ENCODE data around the gene STAP1. TPM values are rescaled to one million over a fixed set of nuclear protein-coding genes. Genes with fewer than 3 reads are reported as not detected.
A peak's percentile ranks its signal among the peaks of the same experiment; 100 is the strongest.

Gene STAP1
- total and polyA plus RNA-seq, 2 experiments from 2014 or later: not detected

DNA sequence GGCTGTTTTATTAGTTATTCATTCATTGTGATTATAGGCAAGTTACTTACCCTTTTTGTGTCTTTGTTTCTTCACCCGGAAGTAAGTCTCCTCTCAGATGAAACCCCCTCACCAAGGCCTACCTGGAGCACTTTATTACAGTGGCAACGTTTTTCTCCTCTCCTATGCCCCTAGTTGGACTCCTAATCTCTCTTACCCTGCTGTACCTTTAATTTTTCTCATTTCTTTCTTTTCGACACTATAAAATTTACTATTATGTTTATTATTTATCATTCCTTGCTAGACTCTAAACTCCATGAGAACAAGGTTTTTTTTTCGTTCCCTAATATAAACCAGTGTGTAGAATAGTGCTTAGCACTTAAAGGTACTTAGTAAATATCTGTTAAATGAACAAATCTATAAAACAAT, 17.5 kb downstream of the STAP1 start:
- Mint-ChIP-seq H3K27ac (peak overlapping the region; percentile 75), H3K27me3 (ENCODE audit: insufficient read depth, low read depth, poor library complexity) (no peaks in the 10 kb centered on the region), H3K4me3 (no peak overlapping the region), H3K4me1 (peaks cover 11% of the 10 kb centered on the region; the same call in 2 of the 3 replicates), H3K9me3 (no peaks in the 10 kb centered on the region), H3K36me3 (ENCODE audit: low read depth) (no peaks in the 10 kb centered on the region)
- Histone ChIP-seq H3K9me2 (ENCODE audit: insufficient read depth) (no peaks in the 10 kb centered on the region), H3K79me2 (replicated peaks; ENCODE audit: insufficient read depth) (no peaks in the 10 kb centered on the region), H4K20me1 (replicated peaks; ENCODE audit: insufficient read depth) (no peaks in the 10 kb centered on the region), H3K36me3 (ENCODE audit: insufficient read depth) (no peaks in the 10 kb centered on the region), H3K4me2 (no peak overlapping the region), H2AFZ (peak overlapping the region; percentile 38), H3K27ac (ENCODE audit: low read depth) (no peak overlapping the region), H3K27me3 (ENCODE audit: insufficient read depth) (no peaks in the 10 kb centered on the region), H3F3A (replicated peaks; ENCODE audit: low read depth) (no peaks in the 10 kb centered on the region), H3K4me3 (no peak overlapping the region), H3K4me1 (ENCODE audit: insufficient read depth) (peaks cover 7% of the 10 kb centered on the region; the same call in 1 of the 2 replicates)
- no peak for DNase-seq (ENCODE audit: low spot score)
- no peak for ATAC-seq
- no peak for TF ChIP-seq NANOG (IDR thresholded peaks at IDR 0.05; ENCODE audit: borderline replicate concordance)
- TF ChIP-seq, protein P1, sequence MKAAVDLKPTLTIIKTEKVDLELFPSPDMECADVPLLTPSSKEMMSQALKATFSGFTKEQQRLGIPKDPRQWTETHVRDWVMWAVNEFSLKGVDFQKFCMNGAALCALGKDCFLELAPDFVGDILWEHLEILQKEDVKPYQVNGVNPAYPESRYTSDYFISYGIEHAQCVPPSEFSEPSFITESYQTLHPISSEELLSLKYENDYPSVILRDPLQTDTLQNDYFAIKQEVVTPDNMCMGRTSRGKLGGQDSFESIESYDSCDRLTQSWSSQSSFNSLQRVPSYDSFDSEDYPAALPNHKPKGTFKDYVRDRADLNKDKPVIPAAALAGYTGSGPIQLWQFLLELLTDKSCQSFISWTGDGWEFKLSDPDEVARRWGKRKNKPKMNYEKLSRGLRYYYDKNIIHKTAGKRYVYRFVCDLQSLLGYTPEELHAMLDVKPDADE (IDR thresholded peaks at IDR 0.05): no peak
- TF ChIP-seq EZH2phosphoT487 (IDR thresholded peaks at IDR 0.05; ENCODE audit: unreplicated experiment): no peak
- no peak for TF ChIP-seq ZNF114 (CRISPR knock-in tag; IDR thresholded peaks at IDR 0.05)
- no peak for TF ChIP-seq STAT1 (IDR thresholded peaks at IDR 0.05; ENCODE audit: unreplicated experiment)
- TF ChIP-seq POLR2AphosphoS5 (IDR thresholded peaks at IDR 0.05; ENCODE audit: low read depth): no peak
- no peak for TF ChIP-seq EZH2 (IDR thresholded peaks at IDR 0.05; ENCODE audit: low read depth, unreplicated experiment)
- no peak for TF ChIP-seq CREB1 (CRISPR knock-in tag; IDR thresholded peaks at IDR 0.05; ENCODE audit: low read depth)
- TF ChIP-seq, protein P2, sequence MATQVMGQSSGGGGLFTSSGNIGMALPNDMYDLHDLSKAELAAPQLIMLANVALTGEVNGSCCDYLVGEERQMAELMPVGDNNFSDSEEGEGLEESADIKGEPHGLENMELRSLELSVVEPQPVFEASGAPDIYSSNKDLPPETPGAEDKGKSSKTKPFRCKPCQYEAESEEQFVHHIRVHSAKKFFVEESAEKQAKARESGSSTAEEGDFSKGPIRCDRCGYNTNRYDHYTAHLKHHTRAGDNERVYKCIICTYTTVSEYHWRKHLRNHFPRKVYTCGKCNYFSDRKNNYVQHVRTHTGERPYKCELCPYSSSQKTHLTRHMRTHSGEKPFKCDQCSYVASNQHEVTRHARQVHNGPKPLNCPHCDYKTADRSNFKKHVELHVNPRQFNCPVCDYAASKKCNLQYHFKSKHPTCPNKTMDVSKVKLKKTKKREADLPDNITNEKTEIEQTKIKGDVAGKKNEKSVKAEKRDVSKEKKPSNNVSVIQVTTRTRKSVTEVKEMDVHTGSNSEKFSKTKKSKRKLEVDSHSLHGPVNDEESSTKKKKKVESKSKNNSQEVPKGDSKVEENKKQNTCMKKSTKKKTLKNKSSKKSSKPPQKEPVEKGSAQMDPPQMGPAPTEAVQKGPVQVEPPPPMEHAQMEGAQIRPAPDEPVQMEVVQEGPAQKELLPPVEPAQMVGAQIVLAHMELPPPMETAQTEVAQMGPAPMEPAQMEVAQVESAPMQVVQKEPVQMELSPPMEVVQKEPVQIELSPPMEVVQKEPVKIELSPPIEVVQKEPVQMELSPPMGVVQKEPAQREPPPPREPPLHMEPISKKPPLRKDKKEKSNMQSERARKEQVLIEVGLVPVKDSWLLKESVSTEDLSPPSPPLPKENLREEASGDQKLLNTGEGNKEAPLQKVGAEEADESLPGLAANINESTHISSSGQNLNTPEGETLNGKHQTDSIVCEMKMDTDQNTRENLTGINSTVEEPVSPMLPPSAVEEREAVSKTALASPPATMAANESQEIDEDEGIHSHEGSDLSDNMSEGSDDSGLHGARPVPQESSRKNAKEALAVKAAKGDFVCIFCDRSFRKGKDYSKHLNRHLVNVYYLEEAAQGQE (IDR thresholded peaks at IDR 0.05; ENCODE audit: unreplicated experiment): no peak
- no peak for TF ChIP-seq ZNF331 (CRISPR knock-in tag; IDR thresholded peaks at IDR 0.05; ENCODE audit: low read depth)
- TF ChIP-seq, protein P3, sequence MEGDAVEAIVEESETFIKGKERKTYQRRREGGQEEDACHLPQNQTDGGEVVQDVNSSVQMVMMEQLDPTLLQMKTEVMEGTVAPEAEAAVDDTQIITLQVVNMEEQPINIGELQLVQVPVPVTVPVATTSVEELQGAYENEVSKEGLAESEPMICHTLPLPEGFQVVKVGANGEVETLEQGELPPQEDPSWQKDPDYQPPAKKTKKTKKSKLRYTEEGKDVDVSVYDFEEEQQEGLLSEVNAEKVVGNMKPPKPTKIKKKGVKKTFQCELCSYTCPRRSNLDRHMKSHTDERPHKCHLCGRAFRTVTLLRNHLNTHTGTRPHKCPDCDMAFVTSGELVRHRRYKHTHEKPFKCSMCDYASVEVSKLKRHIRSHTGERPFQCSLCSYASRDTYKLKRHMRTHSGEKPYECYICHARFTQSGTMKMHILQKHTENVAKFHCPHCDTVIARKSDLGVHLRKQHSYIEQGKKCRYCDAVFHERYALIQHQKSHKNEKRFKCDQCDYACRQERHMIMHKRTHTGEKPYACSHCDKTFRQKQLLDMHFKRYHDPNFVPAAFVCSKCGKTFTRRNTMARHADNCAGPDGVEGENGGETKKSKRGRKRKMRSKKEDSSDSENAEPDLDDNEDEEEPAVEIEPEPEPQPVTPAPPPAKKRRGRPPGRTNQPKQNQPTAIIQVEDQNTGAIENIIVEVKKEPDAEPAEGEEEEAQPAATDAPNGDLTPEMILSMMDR (conservative IDR thresholded peaks at IDR 0.05; ENCODE audit: low read depth in 2 of 2): no peak
- no peak for TF ChIP-seq JUNB (IDR thresholded peaks at IDR 0.05; ENCODE audit: unreplicated experiment)
- TF ChIP-seq, protein P4, sequence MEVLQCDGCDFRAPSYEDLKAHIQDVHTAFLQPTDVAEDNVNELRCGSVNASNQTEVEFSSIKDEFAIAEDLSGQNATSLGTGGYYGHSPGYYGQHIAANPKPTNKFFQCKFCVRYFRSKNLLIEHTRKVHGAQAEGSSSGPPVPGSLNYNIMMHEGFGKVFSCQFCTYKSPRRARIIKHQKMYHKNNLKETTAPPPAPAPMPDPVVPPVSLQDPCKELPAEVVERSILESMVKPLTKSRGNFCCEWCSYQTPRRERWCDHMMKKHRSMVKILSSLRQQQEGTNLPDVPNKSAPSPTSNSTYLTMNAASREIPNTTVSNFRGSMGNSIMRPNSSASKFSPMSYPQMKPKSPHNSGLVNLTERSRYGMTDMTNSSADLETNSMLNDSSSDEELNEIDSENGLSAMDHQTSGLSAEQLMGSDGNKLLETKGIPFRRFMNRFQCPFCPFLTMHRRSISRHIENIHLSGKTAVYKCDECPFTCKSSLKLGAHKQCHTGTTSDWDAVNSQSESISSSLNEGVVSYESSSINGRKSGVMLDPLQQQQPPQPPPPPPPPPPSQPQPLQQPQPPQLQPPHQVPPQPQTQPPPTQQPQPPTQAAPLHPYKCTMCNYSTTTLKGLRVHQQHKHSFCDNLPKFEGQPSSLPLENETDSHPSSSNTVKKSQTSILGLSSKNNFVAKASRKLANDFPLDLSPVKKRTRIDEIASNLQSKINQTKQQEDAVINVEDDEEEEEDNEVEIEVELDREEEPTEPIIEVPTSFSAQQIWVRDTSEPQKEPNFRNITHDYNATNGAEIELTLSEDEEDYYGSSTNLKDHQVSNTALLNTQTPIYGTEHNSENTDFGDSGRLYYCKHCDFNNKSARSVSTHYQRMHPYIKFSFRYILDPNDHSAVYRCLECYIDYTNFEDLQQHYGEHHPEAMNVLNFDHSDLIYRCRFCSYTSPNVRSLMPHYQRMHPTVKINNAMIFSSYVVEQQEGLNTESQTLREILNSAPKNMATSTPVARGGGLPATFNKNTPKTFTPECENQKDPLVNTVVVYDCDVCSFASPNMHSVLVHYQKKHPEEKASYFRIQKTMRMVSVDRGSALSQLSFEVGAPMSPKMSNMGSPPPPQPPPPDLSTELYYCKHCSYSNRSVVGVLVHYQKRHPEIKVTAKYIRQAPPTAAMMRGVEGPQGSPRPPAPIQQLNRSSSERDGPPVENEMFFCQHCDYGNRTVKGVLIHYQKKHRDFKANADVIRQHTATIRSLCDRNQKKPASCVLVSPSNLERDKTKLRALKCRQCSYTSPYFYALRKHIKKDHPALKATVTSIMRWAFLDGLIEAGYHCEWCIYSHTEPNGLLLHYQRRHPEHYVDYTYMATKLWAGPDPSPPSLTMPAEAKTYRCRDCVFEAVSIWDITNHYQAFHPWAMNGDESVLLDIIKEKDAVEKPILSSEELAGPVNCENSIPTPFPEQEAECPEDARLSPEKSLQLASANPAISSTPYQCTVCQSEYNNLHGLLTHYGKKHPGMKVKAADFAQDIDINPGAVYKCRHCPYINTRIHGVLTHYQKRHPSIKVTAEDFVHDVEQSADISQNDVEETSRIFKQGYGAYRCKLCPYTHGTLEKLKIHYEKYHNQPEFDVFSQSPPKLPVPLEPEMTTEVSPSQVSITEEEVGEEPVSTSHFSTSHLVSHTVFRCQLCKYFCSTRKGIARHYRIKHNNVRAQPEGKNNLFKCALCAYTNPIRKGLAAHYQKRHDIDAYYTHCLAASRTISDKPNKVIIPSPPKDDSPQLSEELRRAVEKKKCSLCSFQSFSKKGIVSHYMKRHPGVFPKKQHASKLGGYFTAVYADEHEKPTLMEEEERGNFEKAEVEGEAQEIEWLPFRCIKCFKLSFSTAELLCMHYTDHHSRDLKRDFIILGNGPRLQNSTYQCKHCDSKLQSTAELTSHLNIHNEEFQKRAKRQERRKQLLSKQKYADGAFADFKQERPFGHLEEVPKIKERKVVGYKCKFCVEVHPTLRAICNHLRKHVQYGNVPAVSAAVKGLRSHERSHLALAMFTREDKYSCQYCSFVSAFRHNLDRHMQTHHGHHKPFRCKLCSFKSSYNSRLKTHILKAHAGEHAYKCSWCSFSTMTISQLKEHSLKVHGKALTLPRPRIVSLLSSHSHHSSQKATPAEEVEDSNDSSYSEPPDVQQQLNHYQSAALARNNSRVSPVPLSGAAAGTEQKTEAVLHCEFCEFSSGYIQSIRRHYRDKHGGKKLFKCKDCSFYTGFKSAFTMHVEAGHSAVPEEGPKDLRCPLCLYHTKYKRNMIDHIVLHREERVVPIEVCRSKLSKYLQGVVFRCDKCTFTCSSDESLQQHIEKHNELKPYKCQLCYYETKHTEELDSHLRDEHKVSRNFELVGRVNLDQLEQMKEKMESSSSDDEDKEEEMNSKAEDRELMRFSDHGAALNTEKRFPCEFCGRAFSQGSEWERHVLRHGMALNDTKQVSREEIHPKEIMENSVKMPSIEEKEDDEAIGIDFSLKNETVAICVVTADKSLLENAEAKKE (CRISPR knock-in tag; IDR thresholded peaks at IDR 0.05): no peak
